Nephron progenitor cell (in vitro differentiated cells): Measurements from ENCODE around the gene GPR132.

Experiments used
- DNase-seq: peaks from one replicate; pipeline ENCODE4 v3.0.0; 2021
- H3K27ac Mint-ChIP-seq: 2 replicates; pipeline ENCODE4 v1.8.0; 2021; ENCODE audit warnings: mild to moderate bottlenecking, moderate library complexity, mixed read lengths
- H3K27me3 Mint-ChIP-seq: 2 replicates; pipeline ENCODE4 v1.8.0; 2021; ENCODE audit warnings: mild to moderate bottlenecking, low read depth, mixed read lengths; ENCODE audit not compliant: poor library complexity
- H3K36me3 Mint-ChIP-seq: 2 replicates; pipeline ENCODE4 v1.8.0; 2021; ENCODE audit warnings: low read depth, mixed read lengths
- H3K4me1 Mint-ChIP-seq: 2 replicates; pipeline ENCODE4 v1.8.0; 2021; ENCODE audit warnings: mixed read lengths
- H3K4me3 Mint-ChIP-seq: 2 replicates; pipeline ENCODE4 v1.8.0; 2021; ENCODE audit warnings: mild to moderate bottlenecking, moderate library complexity, mixed read lengths
- H3K9me3 Mint-ChIP-seq: 2 replicates; pipeline ENCODE4 v1.8.0; 2021; ENCODE audit warnings: mild to moderate bottlenecking, moderate library complexity, mixed read lengths
- TF ChIP-seq, protein P1 (sequence below): fragments of 200-600 bp; sonication (generic); IDR thresholded peaks from 2 replicates; pipeline ENCODE4 v1.5.0; 2021; ENCODE audit warnings: antibody characterized with exemption

The GPR132 gene

DNA sequence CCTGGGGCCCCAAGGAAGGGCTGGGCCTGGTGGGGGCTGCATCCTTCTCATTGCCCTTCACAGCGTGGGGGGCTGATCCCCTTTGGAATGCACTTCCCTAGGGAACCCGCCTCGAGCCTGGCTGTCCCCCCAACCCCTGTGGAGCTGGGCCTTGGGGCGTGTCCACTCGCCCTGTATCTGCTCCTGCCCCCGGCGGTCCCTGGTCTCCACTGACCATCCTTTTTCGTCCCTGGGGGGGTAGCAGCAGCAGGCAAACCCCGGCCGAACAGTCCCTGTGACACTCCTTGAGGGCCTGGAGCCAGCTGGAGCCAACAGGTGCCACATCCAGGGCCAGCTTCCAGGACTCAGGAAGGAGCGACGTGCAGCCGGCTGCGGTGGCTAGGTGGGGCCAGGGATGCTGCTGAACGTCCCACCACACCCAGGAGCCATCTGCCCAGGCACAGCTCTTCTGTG is 9.4 kb upstream of the GPR132 start:
- Mint-ChIP-seq H3K27me3 (peaks cover 16% of the 10 kb centered on the region), H3K4me3 (no peak overlapping the region), H3K36me3 (no peaks in the 10 kb centered on the region), H3K4me1 (peaks cover 36% of the 10 kb centered on the region), H3K9me3 (peaks cover 1% of the 10 kb centered on the region), H3K27ac (no peak overlapping the region)
- TF ChIP-seq, protein P1, sequence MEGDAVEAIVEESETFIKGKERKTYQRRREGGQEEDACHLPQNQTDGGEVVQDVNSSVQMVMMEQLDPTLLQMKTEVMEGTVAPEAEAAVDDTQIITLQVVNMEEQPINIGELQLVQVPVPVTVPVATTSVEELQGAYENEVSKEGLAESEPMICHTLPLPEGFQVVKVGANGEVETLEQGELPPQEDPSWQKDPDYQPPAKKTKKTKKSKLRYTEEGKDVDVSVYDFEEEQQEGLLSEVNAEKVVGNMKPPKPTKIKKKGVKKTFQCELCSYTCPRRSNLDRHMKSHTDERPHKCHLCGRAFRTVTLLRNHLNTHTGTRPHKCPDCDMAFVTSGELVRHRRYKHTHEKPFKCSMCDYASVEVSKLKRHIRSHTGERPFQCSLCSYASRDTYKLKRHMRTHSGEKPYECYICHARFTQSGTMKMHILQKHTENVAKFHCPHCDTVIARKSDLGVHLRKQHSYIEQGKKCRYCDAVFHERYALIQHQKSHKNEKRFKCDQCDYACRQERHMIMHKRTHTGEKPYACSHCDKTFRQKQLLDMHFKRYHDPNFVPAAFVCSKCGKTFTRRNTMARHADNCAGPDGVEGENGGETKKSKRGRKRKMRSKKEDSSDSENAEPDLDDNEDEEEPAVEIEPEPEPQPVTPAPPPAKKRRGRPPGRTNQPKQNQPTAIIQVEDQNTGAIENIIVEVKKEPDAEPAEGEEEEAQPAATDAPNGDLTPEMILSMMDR: no peak
- DNase-seq: no peak

DNA sequence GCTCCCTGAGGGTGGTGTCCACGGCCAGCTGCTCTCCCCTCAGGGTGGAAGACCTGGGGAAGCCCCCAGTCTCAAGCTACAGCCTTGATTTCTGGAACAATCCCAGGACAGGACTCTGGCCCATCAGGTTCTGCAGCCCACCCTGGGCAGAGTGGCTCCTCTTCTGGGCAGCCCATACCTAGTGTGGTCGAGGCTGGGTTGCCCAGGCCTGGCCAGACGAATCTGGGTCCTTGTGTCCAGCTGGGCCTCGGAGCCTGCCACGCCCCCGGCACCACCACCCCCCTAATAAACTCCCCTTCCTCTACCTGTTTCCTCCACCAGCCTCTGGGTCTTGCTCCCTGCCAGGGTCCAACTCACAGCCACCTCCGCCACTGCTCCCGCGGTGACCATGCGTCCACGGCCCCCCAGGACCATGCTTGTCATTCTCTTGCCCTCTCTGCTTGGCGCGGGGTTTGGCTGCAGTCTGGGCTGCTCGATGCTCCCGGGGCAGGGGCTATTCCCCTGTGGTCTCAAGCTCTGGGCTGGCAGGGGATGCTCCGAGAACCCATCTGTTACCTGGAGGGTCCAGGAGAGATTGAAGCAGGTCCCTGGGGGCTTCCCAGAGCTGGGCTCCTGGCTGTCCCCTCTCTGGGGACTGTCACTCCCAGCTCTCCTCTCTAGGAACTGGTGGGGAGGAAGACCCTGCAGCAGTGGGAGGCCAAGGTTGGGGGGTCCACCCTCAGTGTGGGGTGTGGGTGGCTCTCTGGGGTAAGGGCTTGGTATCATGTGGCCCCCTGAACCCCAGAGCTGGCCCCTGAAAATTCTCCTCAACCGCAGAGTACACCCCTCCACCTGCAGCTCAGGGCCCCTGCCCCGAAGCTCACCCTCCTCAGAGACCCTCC is 8.7 kb upstream of the GPR132 start:
- H3K36me3 Mint-ChIP-seq: no peaks in the 10 kb centered on the region
- H3K4me1 Mint-ChIP-seq: peaks cover 37% of the 10 kb centered on the region
- H3K9me3 Mint-ChIP-seq: no peaks in the 10 kb centered on the region
- no peak overlapping the region for H3K4me3 Mint-ChIP-seq
- H3K27ac Mint-ChIP-seq: no peak overlapping the region
- no peak for DNase-seq
- H3K27me3 Mint-ChIP-seq: peaks cover 16% of the 10 kb centered on the region
- TF ChIP-seq, protein P1: no peak

DNA sequence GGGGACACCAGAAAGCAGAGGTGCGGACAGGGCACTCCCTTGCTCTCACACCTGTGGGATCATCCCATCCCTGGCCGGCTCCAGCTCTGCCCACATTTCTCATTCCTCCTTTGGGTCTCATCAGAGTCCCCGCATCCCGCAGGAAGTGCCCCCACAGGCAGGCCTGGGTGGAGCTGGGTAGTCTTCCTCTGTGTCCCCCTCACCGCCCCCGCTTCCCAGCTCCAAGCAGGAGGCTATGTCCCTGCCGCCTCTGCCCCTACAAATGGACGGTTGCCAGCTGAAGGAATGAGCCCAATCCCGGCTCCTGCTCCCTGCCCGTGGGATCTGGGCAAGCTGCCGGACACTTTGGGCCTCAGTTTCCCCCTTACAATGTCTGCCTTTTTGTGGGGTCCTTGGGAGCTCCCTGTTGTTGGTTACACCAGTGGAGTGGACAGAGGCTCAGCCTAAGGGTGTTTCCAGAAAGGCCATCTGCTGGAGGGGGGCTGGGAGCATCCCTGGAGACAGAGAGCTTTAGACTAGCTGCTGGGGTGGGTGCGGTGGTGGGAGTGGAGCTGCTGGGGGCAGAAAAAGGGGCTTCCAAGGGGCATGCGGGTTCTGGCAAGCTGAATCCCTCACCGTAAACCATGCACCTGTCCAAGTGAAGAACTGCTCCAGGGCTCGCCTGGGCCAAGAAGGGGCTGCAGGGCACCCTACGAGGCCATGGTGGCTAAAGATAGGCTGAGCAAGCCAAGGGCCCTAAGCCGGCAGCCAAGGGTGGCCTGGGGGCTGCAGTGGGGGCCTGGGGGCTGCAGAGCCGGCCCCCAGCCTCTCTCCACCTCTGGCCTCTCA is 7.9 kb upstream of the GPR132 start:
- DNase-seq: no peak
- Mint-ChIP-seq H3K27ac (no peak overlapping the region), H3K4me3 (no peak overlapping the region), H3K4me1 (peaks cover 37% of the 10 kb centered on the region), H3K27me3 (peaks cover 16% of the 10 kb centered on the region), H3K9me3 (no peaks in the 10 kb centered on the region), H3K36me3 (no peaks in the 10 kb centered on the region)
- TF ChIP-seq, protein P1: no peak

DNA sequence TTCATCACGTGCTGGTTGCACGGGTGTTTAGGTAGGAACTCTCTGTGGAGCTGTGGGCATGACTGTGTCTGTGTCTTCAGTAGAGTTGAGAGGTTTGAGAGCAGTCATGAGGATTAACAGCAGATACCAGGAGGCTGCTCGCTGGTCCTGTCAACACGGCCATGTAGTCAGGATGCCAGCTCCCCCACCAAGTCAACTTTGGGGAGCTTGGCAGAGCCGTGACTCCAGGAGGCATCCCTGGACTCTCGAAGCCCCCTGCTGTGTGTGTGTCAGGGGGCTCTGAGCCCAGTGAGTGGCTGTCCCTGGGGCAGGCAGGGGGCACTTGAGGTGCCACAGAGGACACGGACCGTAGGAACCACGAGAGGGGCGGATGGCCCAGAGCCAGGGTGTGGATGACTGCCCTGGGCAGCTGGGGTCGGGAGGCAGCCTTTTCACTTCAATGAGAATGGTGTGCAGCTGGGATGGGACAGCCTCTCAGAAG is 7.2 kb upstream of the GPR132 start:
- no peak overlapping the region for H3K4me3 Mint-ChIP-seq
- TF ChIP-seq, protein P1: no peak
- DNase-seq: no peak
- no peaks in the 10 kb centered on the region for H3K36me3 Mint-ChIP-seq
- peaks cover 36% of the 10 kb centered on the region for H3K4me1 Mint-ChIP-seq
- H3K27me3 Mint-ChIP-seq: peaks cover 16% of the 10 kb centered on the region
- H3K27ac Mint-ChIP-seq: no peak overlapping the region
- H3K9me3 Mint-ChIP-seq: no peaks in the 10 kb centered on the region

DNA sequence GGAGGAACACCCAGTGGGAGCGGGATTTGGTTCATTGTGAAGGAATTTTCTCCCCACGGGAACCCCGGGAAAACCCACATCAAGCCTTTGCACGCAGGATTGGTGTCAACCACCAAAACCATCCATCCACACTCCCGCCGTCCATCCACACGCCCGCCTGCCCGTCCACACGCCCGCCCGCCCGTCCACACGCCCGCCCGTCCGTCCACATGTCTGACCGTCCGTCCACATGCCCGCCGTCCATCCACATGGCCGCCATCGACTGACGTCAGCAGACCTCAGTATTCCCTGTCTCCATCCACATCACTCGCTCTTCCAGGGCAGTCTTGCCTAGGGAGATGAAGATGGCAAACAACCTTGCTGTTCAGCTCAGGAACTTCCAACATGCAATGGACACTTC is 6.7 kb upstream of the GPR132 start:
- Mint-ChIP-seq H3K27ac (no peak overlapping the region), H3K27me3 (peaks cover 16% of the 10 kb centered on the region), H3K36me3 (no peaks in the 10 kb centered on the region), H3K4me3 (no peak overlapping the region), H3K9me3 (no peaks in the 10 kb centered on the region), H3K4me1 (peaks cover 32% of the 10 kb centered on the region)
- no peak for DNase-seq
- TF ChIP-seq, protein P1: no peak
